H9 (cell line): ENCODE results near the gene BMP5. TPM values are rescaled to one million over a fixed set of nuclear protein-coding genes. Genes with fewer than 3 reads are reported as not detected.

Experiments
- DNase-seq: peaks from one replicate; pipeline ENCODE4 v3.0.0-alpha.2; 2017
- H2AFZ ChIP-seq: one replicate; pipeline ENCODE4 v1.6.1; 2013; ENCODE audit warnings: mild to moderate bottlenecking, low read length, control low read depth, moderate library complexity
- H2AK5ac ChIP-seq: 2 replicates; pipeline ENCODE4 v1.6.1; 2013; ENCODE audit warnings: low read length, control low read depth, mixed read lengths; ENCODE audit not compliant: insufficient read length
- H2BK120ac ChIP-seq: one replicate; pipeline ENCODE4 v1.6.1; 2013; ENCODE audit warnings: low read depth, mild to moderate bottlenecking, low read length, control low read depth, inconsistent platforms; ENCODE audit not compliant: poor library complexity, severe bottlenecking
- H2BK12ac ChIP-seq: 2 replicates; pipeline ENCODE4 v1.6.1; 2013; ENCODE audit warnings: low read length, control low read depth, mixed read lengths, low read depth; ENCODE audit not compliant: insufficient read length
- H2BK15ac ChIP-seq: 2 replicates; pipeline ENCODE4 v1.6.1; 2013; ENCODE audit warnings: low read depth, low read length, control low read depth
- H2BK20ac ChIP-seq: one replicate; pipeline ENCODE4 v1.6.1; 2013; ENCODE audit warnings: low read depth, mild to moderate bottlenecking, low read length, control low read depth, inconsistent platforms; ENCODE audit not compliant: poor library complexity, severe bottlenecking
- H2BK5ac ChIP-seq: 2 replicates; pipeline ENCODE4 v1.6.1; 2013; ENCODE audit warnings: low read length, control low read depth, mixed read lengths; ENCODE audit not compliant: insufficient read length
- H3K14ac ChIP-seq: 2 replicates; pipeline ENCODE4 v1.6.1; 2013; ENCODE audit warnings: low read length, control low read depth; ENCODE audit not compliant: insufficient read depth
- H3K18ac ChIP-seq: 2 replicates; pipeline ENCODE4 v1.6.1; 2013; ENCODE audit warnings: low read depth, mild to moderate bottlenecking, mixed read lengths, low read length, control low read depth; ENCODE audit not compliant: insufficient read length
- H3K23ac ChIP-seq: 2 replicates; pipeline ENCODE4 v1.6.1; 2013; ENCODE audit warnings: low read length, control low read depth, mixed read lengths, low read depth; ENCODE audit not compliant: insufficient read length
- H3K23me2 ChIP-seq: 2 replicates; pipeline ENCODE4 v1.6.1; 2013; ENCODE audit warnings: low read depth, mild to moderate bottlenecking, mixed read lengths, low read length, control low read depth; ENCODE audit not compliant: insufficient read length, poor library complexity, severe bottlenecking
- H3K27ac ChIP-seq: 2 replicates; pipeline ENCODE4 v1.5.1; 2013; ENCODE audit warnings: low read length, control low read depth, mixed read lengths, low read depth; ENCODE audit not compliant: insufficient read length
- H3K27me3 ChIP-seq: 2 replicates; pipeline ENCODE4 v1.6.1; 2013; ENCODE audit warnings: low read length, control low read depth, inconsistent platforms; ENCODE audit not compliant: insufficient read depth
- H3K4ac ChIP-seq: 2 replicates; pipeline ENCODE4 v1.6.1; 2013; ENCODE audit warnings: low read depth, mild to moderate bottlenecking, control low read depth, inconsistent platforms, low read length, moderate library complexity
- H3K4me1 ChIP-seq: 2 replicates; pipeline ENCODE4 v1.6.1; 2013; ENCODE audit warnings: low read length, control low read depth, inconsistent platforms; ENCODE audit not compliant: insufficient read depth
- H3K4me2 ChIP-seq: 2 replicates; pipeline ENCODE4 v1.6.1; 2013; ENCODE audit warnings: low read length, control low read depth, mixed read lengths; ENCODE audit not compliant: insufficient read length, insufficient read depth
- H3K56ac ChIP-seq: 2 replicates; pipeline ENCODE4 v1.6.1; 2013; ENCODE audit warnings: low read depth, mild to moderate bottlenecking, mixed read lengths, low read length, control low read depth; ENCODE audit not compliant: insufficient read length
- H3K79me1 ChIP-seq: 2 replicates; pipeline ENCODE4 v1.6.1; 2013; ENCODE audit warnings: low read depth, mild to moderate bottlenecking, moderate library complexity, low read length, control low read depth, inconsistent platforms; ENCODE audit not compliant: insufficient read depth, poor library complexity, severe bottlenecking
- H3K79me2 ChIP-seq: 2 replicates; pipeline ENCODE4 v1.6.1; 2013; ENCODE audit warnings: low read length, control low read depth, inconsistent platforms; ENCODE audit not compliant: insufficient read depth
- H3K9ac ChIP-seq: 2 replicates; pipeline ENCODE4 v1.6.1; 2013; ENCODE audit warnings: low read length, control low read depth, mixed read lengths; ENCODE audit not compliant: insufficient read length; ENCODE audit errors: extremely low read depth
- H3K9me3 ChIP-seq: one replicate; pipeline ENCODE4 v1.6.1; 2013; ENCODE audit warnings: low read depth, low read length, inconsistent platforms; ENCODE audit not compliant: control insufficient read depth
- H3T11ph ChIP-seq: one replicate; pipeline ENCODE4 v1.6.1; 2013; ENCODE audit warnings: mild to moderate bottlenecking, low read length, control low read depth, inconsistent platforms
- H4K20me1 ChIP-seq: one replicate; pipeline ENCODE4 v1.6.1; 2013; ENCODE audit not compliant: control insufficient read depth, insufficient read length, insufficient read depth
- H4K5ac ChIP-seq: 2 replicates; pipeline ENCODE4 v1.6.1; 2013; ENCODE audit warnings: low read depth, mild to moderate bottlenecking, mixed read lengths, low read length, control low read depth; ENCODE audit not compliant: insufficient read length
- H4K8ac ChIP-seq: replicated peaks from 2 replicates; pipeline ENCODE4 v1.6.1; 2013; ENCODE audit warnings: low read length, control low read depth, mixed read lengths, low read depth; ENCODE audit not compliant: insufficient read length
- H4K91ac ChIP-seq: 2 replicates; pipeline ENCODE4 v1.6.1; 2013; ENCODE audit warnings: low read depth, mild to moderate bottlenecking, moderate library complexity, mixed read lengths, low read length, control low read depth; ENCODE audit not compliant: insufficient read length
- H3K27ac Mint-ChIP-seq, 3 experiments: 2 replicates in 2 of 3; 3 replicates in 1 of 3; pipeline ENCODE4 v1.8.0; 2020 to 2021; ENCODE audit warnings: mixed read lengths in 3 of 3, mild to moderate bottlenecking in 1 of 3, moderate library complexity in 1 of 3
- H3K27me3 Mint-ChIP-seq: 2 replicates; pipeline ENCODE4 v1.8.0; 2021; ENCODE audit warnings: low read depth, mild to moderate bottlenecking, moderate library complexity, mixed read lengths
- H3K36me3 Mint-ChIP-seq, 3 experiments: 2 replicates in 2 of 3; 3 replicates in 1 of 3; pipeline ENCODE4 v1.8.0; 2020 to 2021; ENCODE audit warnings: low read depth in 3 of 3, mixed read lengths in 3 of 3; ENCODE audit not compliant: insufficient read depth in 1 of 3
- H3K4me1 Mint-ChIP-seq, 2 experiments: 2 replicates each; pipeline ENCODE4 v1.8.0; 2020; ENCODE audit warnings: mixed read lengths in 2 of 2
- H3K4me3 Mint-ChIP-seq, 2 experiments: 2 replicates in 1 of 2; 3 replicates in 1 of 2; pipeline ENCODE4 v1.8.0; 2020 to 2021; ENCODE audit warnings: mild to moderate bottlenecking in 2 of 2, mixed read lengths in 2 of 2, moderate library complexity in 1 of 2
- H3K9me3 Mint-ChIP-seq, 2 experiments: 2 replicates in 1 of 2; 3 replicates in 1 of 2; pipeline ENCODE4 v1.8.0; 2020; ENCODE audit warnings: mild to moderate bottlenecking in 2 of 2, mixed read lengths in 2 of 2, moderate library complexity in 1 of 2
- CTCF ChIP-seq: fragments of 200-600 bp; sonication (generic); conservative IDR thresholded peaks from 3 replicates; pipeline ENCODE4 v1.8.0; 2021; ENCODE audit warnings: antibody characterized with exemption, mild to moderate bottlenecking
- WGBS: extraction: QIAGEN DNeasy Blood & Tissue Kit; methylation state at CpG from one replicate; pipeline ENCODE4 v1.1.7; 2013; ENCODE audit warnings: missing lambda C conversion rate, low lambda C conversion rate, mixed read lengths; ENCODE audit not compliant: insufficient read length; ENCODE audit errors: extremely low coverage; 5-methylcytosine and 5-hydroxymethylcytosine counted together
- total RNA-seq: library from RNA; stranded (reverse); gene quantifications from 2 replicates; pipeline ENCODE4 v1.2.1, GENCODE V29; 2021

Gene BMP5
- total RNA-seq, 1 experiment from 2014 or later, result not detected

- no peaks in the 10 kb centered on the region for H3K36me3 Mint-ChIP-seq
- Histone ChIP-seq H3K79me2 (no peaks in the 10 kb centered on the region), H3K23ac (no peak overlapping the region), H3K27me3 (no peaks in the 10 kb centered on the region), H3K79me1 (no peaks in the 10 kb centered on the region), H2AK5ac (no peak overlapping the region), H2BK20ac (no peak overlapping the region), H3K23me2 (no peaks in the 10 kb centered on the region), H4K20me1 (no peaks in the 10 kb centered on the region), H2BK5ac (no peak overlapping the region), H3K9me3 (no peaks in the 10 kb centered on the region), H4K5ac (no peak overlapping the region), H3T11ph (no peak overlapping the region), H3K9ac (no peak overlapping the region), H4K8ac (no peak overlapping the region), H2BK12ac (no peak overlapping the region), H3K18ac (no peak overlapping the region), H3K27ac (no peak overlapping the region), H3K14ac (no peak overlapping the region), H3K4ac (no peak overlapping the region), H2AFZ (no peak overlapping the region), H2BK120ac (no peak overlapping the region), H3K4me2 (no peak overlapping the region), H2BK15ac (no peak overlapping the region), H3K56ac (no peak overlapping the region), H3K4me1 (no peaks in the 10 kb centered on the region), H4K91ac (no peak overlapping the region)
- no CpG with 5 or more reads among the region's 2 CpGs for WGBS
- no peak overlapping the region for H3K4me3 Mint-ChIP-seq
- H3K27me3 Mint-ChIP-seq, result no peaks in the 10 kb centered on the region
- H3K9me3 Mint-ChIP-seq, result no peaks in the 10 kb centered on the region
- H3K27ac Mint-ChIP-seq, result no peak overlapping the region
- no peaks in the 10 kb centered on the region for H3K4me1 Mint-ChIP-seq
- no peak for DNase-seq
- TF ChIP-seq CTCF, result no peak
These were observed 56.9 kb downstream of the BMP5 start for GRCh38 chr6:55818482-55818881.
